SK-N-SH (cell line): ENCODE measurements around the gene RAB26. TPM values are rescaled to one million over a fixed set of nuclear protein-coding genes. Genes with fewer than 3 reads are reported as not detected.
"Not testable (repeated sequence)": the region's sequence is repeated elsewhere in the genome, so short reads cannot be mapped to it uniquely, and the experiment has no call there.

Experiments
- CTCF ChIA-PET: fragments of 300-600, 350-600 bp; formaldehyde crosslinking; extraction: SDS; loops from one replicate; lab custom pipeline; 2021; lab: Yijun Ruan, JAX
- POLR2A ChIA-PET: fragments of 350-600 bp; sonication (Branson Sonifier 250); formaldehyde crosslinking; extraction: SDS; loops from one replicate; lab custom pipeline; 2020; ENCODE audit warnings: antibody characterized with exemption, inconsistent platforms; lab: Yijun Ruan, JAX
- DNase-seq: peaks from one replicate; pipeline ENCODE4 v3.0.0; 2012
- H2AFZ ChIP-seq: fragments of 200-600 bp; sonication (generic); 2 replicates; pipeline ENCODE4 v1.8.1; 2016; ENCODE audit warnings: antibody characterized with exemption, mild to moderate bottlenecking, low read depth
- H3F3A ChIP-seq: fragments of 200-600 bp; sonication (generic); replicated peaks from 2 replicates; pipeline ENCODE3; 2016; ENCODE audit warnings: antibody characterized with exemption, mild to moderate bottlenecking; ENCODE audit not compliant: insufficient read depth
- H3K27ac ChIP-seq, 2 experiments: fragments of 200-500 bp in 1 of 2; fragments of 200-600 bp in 1 of 2; sonication (Bioruptor generic) in 1 of 2; sonication (generic), shearing (Covaris generic) in 1 of 2; 2 replicates each; pipeline versions ENCODE4 v1.5.1 to v1.6.1; 2014 to 2016; ENCODE audit warnings: low read depth in 2 of 2, inconsistent platforms in 1 of 2, low read length in 1 of 2, mild to moderate bottlenecking in 1 of 2, mixed read lengths in 1 of 2
- H3K27me3 ChIP-seq: fragments of 200-600 bp; sonication (generic), shearing (Covaris generic); 2 replicates; pipeline ENCODE4 v1.6.1; 2016; ENCODE audit warnings: mixed run types; ENCODE audit not compliant: insufficient read depth
- H3K36me3 ChIP-seq, 2 experiments: fragments of 200-500 bp in 1 of 2; fragments of 200-600 bp in 1 of 2; sonication (Bioruptor generic) in 1 of 2; sonication (generic) in 1 of 2; replicated peaks in 1 of 2; 2 replicates each; pipeline versions ENCODE3 to v1.5.1; 2014 to 2016; ENCODE audit warnings: low read length in 1 of 2, mild to moderate bottlenecking in 1 of 2; ENCODE audit not compliant: insufficient read depth in 2 of 2, control insufficient read depth in 1 of 2
- H3K4me1 ChIP-seq, 2 experiments: fragments of 200-500 bp in 1 of 2; fragments of 200-600 bp in 1 of 2; sonication (Bioruptor generic) in 1 of 2; sonication (generic), shearing (Covaris generic) in 1 of 2; 2 replicates each; pipeline versions ENCODE4 v1.5.1 to v1.6.1; 2014 to 2016; ENCODE audit warnings: low read depth in 1 of 2, low read length in 1 of 2, mixed run types in 1 of 2; ENCODE audit not compliant: insufficient read depth in 2 of 2, control insufficient read depth in 1 of 2
- H3K4me2 ChIP-seq: fragments of 200-600 bp; sonication (generic), shearing (Covaris generic); 2 replicates; pipeline ENCODE4 v1.6.1; 2017; ENCODE audit warnings: mixed run types
- H3K4me3 ChIP-seq, 2 experiments: fragments of 200-500 bp in 1 of 2; fragments of 200-600 bp in 1 of 2; sonication (Bioruptor generic) in 1 of 2; sonication (generic), shearing (Covaris generic) in 1 of 2; 2 replicates each; pipeline versions ENCODE4 v1.5.1 to v1.8.1; 2014 to 2016; ENCODE audit warnings: low read depth in 2 of 2, inconsistent platforms in 1 of 2, low read length in 1 of 2, mild to moderate bottlenecking in 1 of 2, mixed read lengths in 1 of 2, moderate library complexity in 1 of 2
- H3K79me2 ChIP-seq: fragments of 200-600 bp; sonication (generic); 2 replicates; pipeline ENCODE4 v1.8.1; 2017; ENCODE audit warnings: mild to moderate bottlenecking; ENCODE audit not compliant: insufficient read depth
- H3K9ac ChIP-seq: fragments of 200-600 bp; sonication (generic); 2 replicates; pipeline ENCODE4 v1.6.1; 2017; ENCODE audit warnings: mixed run types
- H3K9me2 ChIP-seq: fragments of 200-600 bp; sonication (generic); 2 replicates; pipeline ENCODE4 v1.6.1; 2017; ENCODE audit warnings: mixed run types
- H3K9me3 ChIP-seq: fragments of 200-600 bp; sonication (generic); 2 replicates; pipeline ENCODE4 v1.6.1; 2017; ENCODE audit warnings: mixed run types, mild to moderate bottlenecking, moderate library complexity
- H4K20me1 ChIP-seq: fragments of 200-600 bp; sonication (generic); 2 replicates; pipeline ENCODE4 v1.6.1; 2017; ENCODE audit warnings: mild to moderate bottlenecking, mixed run types; ENCODE audit not compliant: insufficient read depth
- MAX ChIP-seq: IDR thresholded peaks from 2 replicates; pipeline ENCODE4 v1.4.0; 2012; ENCODE audit warnings: low read depth
- MXI1 ChIP-seq: IDR thresholded peaks from 2 replicates; pipeline ENCODE4 v1.6.1; 2012; ENCODE audit warnings: mild to moderate bottlenecking, low read depth, low read length, improper control_type of control experiment
- TCF12 ChIP-seq: IDR thresholded peaks from 2 replicates; pipeline ENCODE4 v1.4.0; 2012
- WGBS: methylation state at CpG from one replicate; pipeline ENCODE4 v1.1.6; 2017; ENCODE audit warnings: low lambda C conversion rate; 5-methylcytosine and 5-hydroxymethylcytosine counted together
- polyA plus RNA-seq, 3 experiments: library from polyadenylated mRNA; depleted of rRNA; stranded (reverse); fragments of >200 nt; gene quantifications; 2 replicates each; pipeline ENCODE4 v1.2.3, GENCODE V29; 2012

Gene RAB26
- polyA plus RNA-seq, 1 of the 3 experiments (the other 2 are of a cell fraction) = 14.3 TPM

GRCh38 chr16:2126161-2126743 is 22.2 kb upstream of the RAB26 start:
- H4K20me1 ChIP-seq = peaks cover 16% of the 10 kb centered on the region
- H3K9me2 ChIP-seq, H3K9me3 ChIP-seq, H2AFZ ChIP-seq, H3K27me3 ChIP-seq, H3K9ac ChIP-seq, DNase-seq, H3K36me3 ChIP-seq, H3K4me3 ChIP-seq: not testable (repeated sequence)
- H3K27ac ChIP-seq = peak overlapping the region; percentile 44 to 98; a peak in 3 of 4 replicates
- peaks cover 14% of the 10 kb centered on the region for H3F3A ChIP-seq
- ChIA-PET POLR2A (interaction anchor here (1.0 to 1.5 kb wide), 3 partner anchors 29 to 78 kb away, joined by 4 to 7 read pairs (median 5); partner anchors contain the start of genes NTHL1, TRAF7 and TSC2), CTCF (interaction anchor here (0.8 to 1.5 kb wide), 5 partner anchors 28 to 145 kb away, joined by 3 to 4 read pairs (median 3); partner anchors contain the start of gene NOXO1)
- peak overlapping the region; percentile 55 for H3K4me2 ChIP-seq
- H3K79me2 ChIP-seq = peaks cover 77% of the 10 kb centered on the region
- TF ChIP-seq TCF12 (0 out of 2 replicates have a peak, but pooled peaks have one; percentile 8), MXI1 (peak; percentile 37; the same call in 1 of the 2 replicates), MAX (0 out of 2 replicates have a peak, but pooled peaks have one; percentile 15)
- H3K4me1 ChIP-seq = peaks cover 28 to 60% of the 10 kb centered on the region in 2 experiments; a peak in 3 of 4 replicates
- WGBS = 46% methylated on average over 3 of the region's 21 CpGs

- Histone ChIP-seq H3F3A (peaks cover 14% of the 10 kb centered on the region), H3K4me1 (peaks cover 28 to 54% of the 10 kb centered on the region in 2 experiments; a peak in 3 of 4 replicates), H4K20me1 (peaks cover 17% of the 10 kb centered on the region), H3K4me2 (peak overlapping the region; percentile 55), H3K79me2 (peaks cover 77% of the 10 kb centered on the region), H3K27ac (peak overlapping the region; percentile 44 to 98)
- 96% methylated on average over 26 of the region's 31 CpGs for WGBS
- H3K4me3 ChIP-seq, H3K36me3 ChIP-seq, H3K27me3 ChIP-seq, H2AFZ ChIP-seq, H3K9ac ChIP-seq, DNase-seq, H3K9me3 ChIP-seq, H3K9me2 ChIP-seq: not testable (repeated sequence)
- POLR2A ChIA-PET = interaction anchor here (1.0 to 1.5 kb wide), 3 partner anchors 28 to 79 kb away, joined by 4 to 7 read pairs (median 5); partner anchors contain the start of genes NTHL1, TRAF7 and TSC2
- CTCF ChIA-PET = interaction anchor here (0.8 to 1.1 kb wide), 4 partner anchors 28 to 146 kb away, joined by 3 read pairs; partner anchors contain the start of gene NOXO1
These were observed 21.4 kb upstream of the RAB26 start for GRCh38 chr16:2126928-2127556.

GRCh38 chr16:2127630-2128280 is 20.7 kb upstream of the RAB26 start:
- POLR2A ChIA-PET, H3K36me3 ChIP-seq, CTCF ChIA-PET, DNase-seq, H2AFZ ChIP-seq, H3K9ac ChIP-seq, H3K9me3 ChIP-seq, H3K4me3 ChIP-seq, H3K9me2 ChIP-seq, H3K27me3 ChIP-seq: not testable (repeated sequence)
- Histone ChIP-seq H4K20me1 (peaks cover 17% of the 10 kb centered on the region), H3K4me2 (peak overlapping the region; percentile 55; the same call in 1 of the 2 replicates), H3F3A (peaks cover 14% of the 10 kb centered on the region), H3K4me1 (peaks cover 28 to 47% of the 10 kb centered on the region in 2 experiments; a peak in 3 of 4 replicates), H3K79me2 (peaks cover 73% of the 10 kb centered on the region), H3K27ac (peak overlapping the region; percentile 44 to 98)
- WGBS = 6% methylated on average over 3 of the region's 3 CpGs
